HFF-Myc (cell line): ENCODE data around the gene HES4.
A peak's percentile ranks its signal among the peaks of the same experiment; 100 is the strongest.
"Not testable (repeated sequence)": the region's sequence is repeated elsewhere in the genome, so short reads cannot be mapped to it uniquely, and the experiment has no call there.

Experiments
- DNase-seq: peaks from one replicate; pipeline ENCODE4 v3.0.0-alpha.2; 2011; ENCODE audit warnings: low read depth; ENCODE audit errors: extremely low read depth
- H3K4me3 ChIP-seq: replicated peaks from 2 replicates; pipeline ENCODE4 v1.5.1; 2011; ENCODE audit warnings: low read depth, mild to moderate bottlenecking, control low read depth, low read length
- TF ChIP-seq, protein P1 (sequence below): IDR thresholded peaks from 2 replicates; pipeline ENCODE4 v1.5.1; 2012; ENCODE audit warnings: mild to moderate bottlenecking, low read depth, low read length, control low read depth; ENCODE audit errors: missing control alignments

Gene HES4

GRCh38 chr1:998995-999724 is 737 bp downstream of the HES4 start:
- peak overlapping the region; percentile 24 for H3K4me3 ChIP-seq
- TF ChIP-seq, protein P1, sequence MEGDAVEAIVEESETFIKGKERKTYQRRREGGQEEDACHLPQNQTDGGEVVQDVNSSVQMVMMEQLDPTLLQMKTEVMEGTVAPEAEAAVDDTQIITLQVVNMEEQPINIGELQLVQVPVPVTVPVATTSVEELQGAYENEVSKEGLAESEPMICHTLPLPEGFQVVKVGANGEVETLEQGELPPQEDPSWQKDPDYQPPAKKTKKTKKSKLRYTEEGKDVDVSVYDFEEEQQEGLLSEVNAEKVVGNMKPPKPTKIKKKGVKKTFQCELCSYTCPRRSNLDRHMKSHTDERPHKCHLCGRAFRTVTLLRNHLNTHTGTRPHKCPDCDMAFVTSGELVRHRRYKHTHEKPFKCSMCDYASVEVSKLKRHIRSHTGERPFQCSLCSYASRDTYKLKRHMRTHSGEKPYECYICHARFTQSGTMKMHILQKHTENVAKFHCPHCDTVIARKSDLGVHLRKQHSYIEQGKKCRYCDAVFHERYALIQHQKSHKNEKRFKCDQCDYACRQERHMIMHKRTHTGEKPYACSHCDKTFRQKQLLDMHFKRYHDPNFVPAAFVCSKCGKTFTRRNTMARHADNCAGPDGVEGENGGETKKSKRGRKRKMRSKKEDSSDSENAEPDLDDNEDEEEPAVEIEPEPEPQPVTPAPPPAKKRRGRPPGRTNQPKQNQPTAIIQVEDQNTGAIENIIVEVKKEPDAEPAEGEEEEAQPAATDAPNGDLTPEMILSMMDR = no peak
- DNase-seq = no peak

- TF ChIP-seq, protein P1 = no peak
- DNase-seq = no peak
- no peak overlapping the region for H3K4me3 ChIP-seq
Measured at GRCh38 chr1:998745-998994, 1.2 kb downstream of the HES4 start.

GRCh38 chr1:997993-998744 is 1.7 kb downstream of the HES4 start:
- DNase-seq = no peak
- TF ChIP-seq, protein P1 = no peak
- no peak overlapping the region for H3K4me3 ChIP-seq

- no peak overlapping the region for H3K4me3 ChIP-seq
- DNase-seq = no peak
- TF ChIP-seq, protein P1 = no peak
Measured at GRCh38 chr1:997713-997992, 2.2 kb downstream of the HES4 start.

DNA sequence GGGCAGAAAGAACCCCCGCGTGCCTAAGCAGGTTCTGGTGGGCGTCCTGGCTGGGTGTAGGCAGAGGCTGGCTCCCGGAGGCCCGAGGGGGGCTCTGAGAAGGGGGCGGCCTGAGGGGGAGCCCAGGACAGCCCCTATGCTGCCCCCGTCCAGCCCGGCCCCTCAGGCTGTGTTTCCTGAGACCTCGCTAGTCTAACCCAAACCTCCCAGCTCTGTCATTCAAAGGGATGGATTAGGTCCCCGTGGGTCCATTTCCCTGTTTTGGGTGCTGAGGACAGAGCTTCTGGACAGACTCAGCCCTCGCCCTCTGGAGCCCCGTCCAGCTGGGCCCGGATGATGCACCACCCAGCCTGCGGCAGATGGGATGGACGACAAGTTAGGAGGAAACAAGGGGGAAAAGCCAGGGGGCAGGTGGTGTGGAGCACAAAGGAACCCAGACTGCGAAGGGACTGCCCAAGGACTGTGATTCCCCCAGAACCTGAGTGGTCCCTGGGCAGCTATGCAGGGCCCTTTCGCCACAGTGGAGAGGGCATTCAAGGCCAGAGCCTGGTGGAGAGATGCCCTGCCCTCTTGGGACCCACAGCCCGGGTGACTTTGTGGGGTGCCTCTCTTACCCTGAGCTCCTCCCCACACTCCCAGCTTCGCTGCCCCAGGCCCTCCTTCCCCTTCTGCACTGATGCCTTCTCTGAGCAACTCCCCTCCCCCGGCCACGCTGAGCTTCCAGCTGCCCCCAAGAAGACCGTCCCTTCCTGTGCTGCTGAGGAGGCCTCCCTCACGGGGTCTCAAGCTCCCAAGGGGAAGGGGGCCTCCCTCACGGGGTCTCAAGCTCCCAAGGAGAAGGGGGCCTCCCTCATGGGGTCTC is 2.8 kb downstream of the HES4 start:
- H3K4me3 ChIP-seq = no peak overlapping the region
- DNase-seq = no peak
- TF ChIP-seq, protein P1 = no peak

DNA sequence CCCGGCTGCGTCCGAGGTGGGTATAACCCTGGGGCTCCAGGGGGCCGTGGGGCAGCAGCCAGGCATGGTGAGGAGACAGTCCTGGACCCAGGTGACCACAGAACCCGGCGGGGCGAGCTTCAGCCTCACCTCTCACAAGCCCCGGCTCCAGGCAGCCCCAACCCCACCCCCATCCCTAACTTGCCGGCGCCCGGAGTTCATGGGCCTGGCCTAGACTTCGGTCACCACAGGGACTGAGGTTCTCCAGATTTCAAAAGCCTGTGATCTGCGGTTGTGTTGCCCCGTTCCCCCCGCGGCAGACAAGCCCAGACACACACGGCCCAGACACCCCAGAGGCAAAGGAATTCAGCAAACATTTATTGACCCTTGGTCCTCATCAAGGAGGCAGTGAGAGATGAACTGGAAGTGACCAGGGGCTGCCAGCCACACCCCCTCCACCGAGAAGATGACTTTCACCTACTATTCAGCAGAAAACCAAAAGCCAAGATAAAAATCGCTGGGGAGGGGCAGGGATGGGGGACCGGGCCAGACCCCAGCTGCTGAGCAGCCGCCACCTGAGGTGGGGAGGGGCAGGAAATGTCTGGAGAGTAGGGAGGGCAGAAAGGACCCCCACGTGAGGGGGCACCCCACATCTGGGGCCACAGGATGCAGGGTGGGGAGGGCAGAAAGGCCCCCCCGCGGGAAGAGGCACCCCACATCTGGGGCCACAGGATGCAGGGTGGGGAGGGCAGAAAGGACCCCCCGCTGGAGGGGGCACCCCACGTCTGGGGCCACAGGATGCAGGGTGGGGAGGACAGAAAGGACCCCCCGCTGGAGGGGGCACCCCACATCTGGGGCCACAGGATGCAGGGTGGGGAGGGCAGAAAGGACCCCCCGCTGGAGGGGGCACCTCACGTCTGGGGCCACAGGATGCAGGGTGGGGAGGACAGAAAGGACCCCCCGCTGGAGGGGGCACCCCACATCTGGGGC is 3.9 kb downstream of the HES4 start:
- no peak for DNase-seq
- TF ChIP-seq, protein P1 = no peak

DNA sequence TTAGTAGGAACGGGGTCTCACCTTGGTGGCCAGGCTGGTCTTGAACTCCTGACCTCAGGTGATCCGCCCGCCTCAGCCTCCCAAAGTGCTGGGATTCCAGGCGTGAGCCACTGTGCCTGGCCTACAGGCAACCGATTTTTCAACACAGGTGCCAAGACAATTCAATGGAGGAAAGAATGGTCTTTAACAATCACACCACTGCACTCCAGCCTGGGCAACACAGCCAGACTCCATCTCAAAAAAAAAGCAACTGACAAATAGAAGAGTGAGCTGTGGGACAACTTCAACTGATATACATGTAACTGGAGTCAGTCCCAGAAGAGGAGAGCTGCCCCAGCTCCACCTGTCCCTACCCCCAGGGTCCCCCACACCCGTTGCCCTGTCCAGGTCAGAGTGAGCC is 5.4 kb downstream of the HES4 start:
- DNase-seq, H3K4me3 ChIP-seq: not testable (repeated sequence)

More for the DNA sequence above, 3.9 kb downstream of the HES4 start:
- no peak overlapping the region for H3K4me3 ChIP-seq
